Measurements from ENCODE around the gene SUN5. TPM values are rescaled to one million over a fixed set of nuclear protein-coding genes. Genes with fewer than 3 reads are reported as not detected.
A peak's percentile ranks its signal among the peaks of the same experiment; 100 is the strongest.

Gene SUN5
- total RNA-seq, 2 donors from 2014 or later, result not detected

DNA sequence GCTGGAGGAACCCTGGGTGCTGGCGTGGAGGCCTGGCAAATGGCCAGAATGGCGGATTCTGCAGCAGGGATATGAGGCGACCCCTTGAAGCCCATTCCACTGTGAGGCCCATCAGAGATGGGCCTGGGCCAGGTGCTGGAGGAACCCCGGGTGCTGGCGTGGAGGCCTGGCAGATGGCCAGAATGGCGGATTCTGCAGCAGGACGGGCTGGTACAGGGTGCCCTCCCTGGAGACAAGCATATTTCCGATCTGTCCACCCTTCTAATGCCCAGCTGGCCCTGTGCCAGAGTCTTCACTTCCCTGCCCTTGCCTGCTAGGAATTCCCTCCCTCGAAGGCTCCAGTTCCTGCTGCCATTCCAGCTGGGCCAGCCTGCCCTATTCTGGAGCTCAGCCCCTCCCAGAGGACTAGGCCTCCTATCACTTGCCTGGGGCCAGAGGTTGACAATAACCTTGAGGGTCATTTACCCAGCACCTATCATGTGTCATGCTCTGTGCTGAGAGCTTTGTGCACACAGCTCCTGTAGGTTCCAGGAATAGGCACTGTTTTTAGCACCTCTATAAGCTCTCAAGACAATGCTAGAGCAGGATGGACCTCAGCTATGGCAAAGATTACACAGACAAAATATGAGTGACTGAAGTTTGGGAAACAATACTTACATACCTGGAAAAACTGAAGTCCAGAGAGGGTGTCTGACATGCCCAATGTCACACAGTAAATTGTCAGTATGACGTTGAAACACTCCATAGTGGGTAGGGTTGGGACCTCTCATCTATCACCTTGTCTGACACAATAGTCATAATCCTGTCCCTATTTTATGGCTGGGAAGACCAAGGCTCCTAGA is 21.4 kb downstream of the SUN5 start:
- Histone ChIP-seq H3K27me3 (ENCODE audit: control insufficient read depth, insufficient read depth, low read length, poor library complexity, severe bottlenecking) (no peaks in the 10 kb centered on the region), H3K4me3 (ENCODE audit: low read length) (no peak overlapping the region), H3K4me1 (ENCODE audit: control insufficient read depth, insufficient read depth, low read length) (no peaks in the 10 kb centered on the region), H3K27ac (ENCODE audit: low read depth, low read length) (no peak overlapping the region), H3K9ac (ENCODE audit: extremely low read depth, low read length, poor library complexity, severe bottlenecking) (no peak overlapping the region), H3K9me3 (ENCODE audit: control insufficient read depth, low read length) (no peaks in the 10 kb centered on the region), H3K36me3 (ENCODE audit: control insufficient read depth, insufficient read depth, low read length) (no peaks in the 10 kb centered on the region)
- TF ChIP-seq, protein P1, sequence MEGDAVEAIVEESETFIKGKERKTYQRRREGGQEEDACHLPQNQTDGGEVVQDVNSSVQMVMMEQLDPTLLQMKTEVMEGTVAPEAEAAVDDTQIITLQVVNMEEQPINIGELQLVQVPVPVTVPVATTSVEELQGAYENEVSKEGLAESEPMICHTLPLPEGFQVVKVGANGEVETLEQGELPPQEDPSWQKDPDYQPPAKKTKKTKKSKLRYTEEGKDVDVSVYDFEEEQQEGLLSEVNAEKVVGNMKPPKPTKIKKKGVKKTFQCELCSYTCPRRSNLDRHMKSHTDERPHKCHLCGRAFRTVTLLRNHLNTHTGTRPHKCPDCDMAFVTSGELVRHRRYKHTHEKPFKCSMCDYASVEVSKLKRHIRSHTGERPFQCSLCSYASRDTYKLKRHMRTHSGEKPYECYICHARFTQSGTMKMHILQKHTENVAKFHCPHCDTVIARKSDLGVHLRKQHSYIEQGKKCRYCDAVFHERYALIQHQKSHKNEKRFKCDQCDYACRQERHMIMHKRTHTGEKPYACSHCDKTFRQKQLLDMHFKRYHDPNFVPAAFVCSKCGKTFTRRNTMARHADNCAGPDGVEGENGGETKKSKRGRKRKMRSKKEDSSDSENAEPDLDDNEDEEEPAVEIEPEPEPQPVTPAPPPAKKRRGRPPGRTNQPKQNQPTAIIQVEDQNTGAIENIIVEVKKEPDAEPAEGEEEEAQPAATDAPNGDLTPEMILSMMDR (conservative IDR thresholded peaks at IDR 0.05), result no peak
- Mint-ChIP-seq H3K27ac (no peak overlapping the region), H3K9me3 (peaks cover under 1% of the 10 kb centered on the region), H3K27me3 (ENCODE audit: insufficient read depth) (no peaks in the 10 kb centered on the region), H3K4me3 (no peak overlapping the region), H3K36me3 (ENCODE audit: low read depth) (no peaks in the 10 kb centered on the region), H3K4me1 (peaks cover 24% of the 10 kb centered on the region)
- 90 to 94% methylated on average over 9 to 10 of the region's 10 CpGs for WGBS, 2 experiments (ENCODE audit: insufficient coverage in 1 of 2, insufficient read length in 1 of 2)
- no peak for DNase-seq

DNA sequence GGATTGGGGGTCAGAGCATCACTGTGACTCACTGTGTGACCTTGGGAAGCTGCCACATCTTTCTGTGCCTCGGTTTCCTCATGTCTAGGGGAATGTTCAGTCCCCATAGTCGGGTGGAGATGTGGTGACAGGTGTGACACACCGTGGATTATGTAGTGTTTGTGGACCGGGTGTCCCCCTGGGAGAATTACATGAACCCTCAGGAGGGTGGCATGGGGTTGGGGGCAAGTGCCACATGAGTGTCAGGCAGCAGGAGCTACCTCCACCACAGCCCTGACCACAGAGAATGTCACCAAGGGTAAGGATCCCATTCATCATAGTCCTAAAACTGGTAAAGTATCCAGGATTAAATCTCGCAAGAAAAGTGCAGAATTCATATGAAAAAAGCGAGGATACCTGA is 23.2 kb downstream of the SUN5 start:
- Mint-ChIP-seq H3K4me3 (no peak overlapping the region), H3K27me3 (ENCODE audit: insufficient read depth) (no peaks in the 10 kb centered on the region), H3K9me3 (peaks cover 14% of the 10 kb centered on the region), H3K36me3 (ENCODE audit: low read depth) (no peaks in the 10 kb centered on the region), H3K27ac (no peak overlapping the region), H3K4me1 (peaks cover 37% of the 10 kb centered on the region)
- TF ChIP-seq, protein P1 (conservative IDR thresholded peaks at IDR 0.05), result no peak
- 94 to 95% methylated on average over 6 of the region's 6 CpGs for WGBS, 2 experiments (ENCODE audit: insufficient coverage in 1 of 2, insufficient read length in 1 of 2)
- Histone ChIP-seq H3K27me3 (ENCODE audit: control insufficient read depth, insufficient read depth, low read length, poor library complexity, severe bottlenecking) (no peaks in the 10 kb centered on the region), H3K4me1 (ENCODE audit: control insufficient read depth, insufficient read depth, low read length) (peaks cover 6% of the 10 kb centered on the region), H3K9me3 (ENCODE audit: control insufficient read depth, low read length) (no peaks in the 10 kb centered on the region), H3K4me3 (ENCODE audit: low read length) (no peak overlapping the region), H3K27ac (ENCODE audit: low read depth, low read length) (peak overlapping the region; percentile 36), H3K36me3 (ENCODE audit: control insufficient read depth, insufficient read depth, low read length) (no peaks in the 10 kb centered on the region), H3K9ac (ENCODE audit: extremely low read depth, low read length, poor library complexity, severe bottlenecking) (no peak overlapping the region)
- DNase-seq, result no peak

DNA sequence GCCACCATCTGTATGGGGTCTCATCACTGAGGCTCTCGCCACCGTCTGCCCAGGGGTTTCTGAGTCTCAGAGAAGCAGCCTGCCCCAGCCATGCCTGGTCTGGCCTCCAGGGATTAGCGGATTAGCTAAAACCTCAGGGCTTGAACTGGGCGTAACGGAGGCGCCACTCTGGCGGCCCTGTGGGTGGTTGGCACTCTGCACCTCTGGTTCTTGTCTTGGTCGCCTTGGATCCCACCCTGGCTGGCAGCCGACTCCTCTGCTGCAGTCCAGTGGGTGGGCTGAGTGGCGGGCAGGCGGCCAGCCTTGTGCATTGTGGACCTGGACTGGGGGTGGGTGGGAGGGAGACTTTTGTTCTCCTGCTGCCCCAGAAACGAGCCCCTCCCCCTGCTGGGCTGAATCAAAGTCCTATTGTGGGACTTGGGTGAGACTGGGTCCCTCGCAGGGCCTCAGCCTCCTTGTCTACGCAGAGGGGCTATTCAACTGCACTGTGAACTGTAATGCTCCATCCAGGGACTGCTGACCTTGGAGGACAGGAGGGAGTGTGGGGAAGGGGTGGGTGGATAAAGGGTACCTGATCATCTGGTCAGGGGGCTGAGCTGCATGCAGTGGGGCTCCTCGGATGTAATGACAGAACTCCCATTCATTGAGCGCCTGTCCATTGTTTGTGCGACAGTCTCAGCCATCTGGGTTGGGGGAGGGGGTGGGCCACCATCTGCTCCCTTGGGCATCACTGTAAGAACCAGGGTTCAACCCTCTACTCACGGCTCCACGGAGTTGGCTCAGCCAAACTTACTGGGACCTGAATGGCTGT is 23.9 kb downstream of the SUN5 start:
- Histone ChIP-seq H3K9me3 (ENCODE audit: control insufficient read depth, low read length) (no peaks in the 10 kb centered on the region), H3K9ac (ENCODE audit: extremely low read depth, low read length, poor library complexity, severe bottlenecking) (no peak overlapping the region), H3K27me3 (ENCODE audit: control insufficient read depth, insufficient read depth, low read length, poor library complexity, severe bottlenecking) (no peaks in the 10 kb centered on the region), H3K27ac (ENCODE audit: low read depth, low read length) (no peak overlapping the region), H3K4me3 (ENCODE audit: low read length) (no peak overlapping the region), H3K36me3 (ENCODE audit: control insufficient read depth, insufficient read depth, low read length) (no peaks in the 10 kb centered on the region), H3K4me1 (ENCODE audit: control insufficient read depth, insufficient read depth, low read length) (peaks cover 9% of the 10 kb centered on the region)
- DNase-seq, result no peak
- Mint-ChIP-seq H3K36me3 (ENCODE audit: low read depth) (no peaks in the 10 kb centered on the region), H3K4me1 (peaks cover 40% of the 10 kb centered on the region), H3K27ac (no peak overlapping the region), H3K27me3 (ENCODE audit: insufficient read depth) (no peaks in the 10 kb centered on the region), H3K4me3 (no peak overlapping the region), H3K9me3 (peaks cover 18% of the 10 kb centered on the region)
- 92 to 95% methylated on average over 7 to 18 of the region's 19 CpGs for WGBS, 2 experiments (ENCODE audit: insufficient coverage in 1 of 2, insufficient read length in 1 of 2)
- TF ChIP-seq, protein P1 (conservative IDR thresholded peaks at IDR 0.05), result peak; percentile 40
